Nephron progenitor cell (in vitro differentiated cells): Measurements from ENCODE around the gene ERFE.

ENCODE experiments used
- DNase-seq: peaks from one replicate; pipeline ENCODE4 v3.0.0; 2021
- H3K27ac Mint-ChIP-seq: 2 replicates; pipeline ENCODE4 v1.8.0; 2021; ENCODE audit warnings: mild to moderate bottlenecking, moderate library complexity, mixed read lengths
- H3K27me3 Mint-ChIP-seq: 2 replicates; pipeline ENCODE4 v1.8.0; 2021; ENCODE audit warnings: mild to moderate bottlenecking, low read depth, mixed read lengths; ENCODE audit not compliant: poor library complexity
- H3K36me3 Mint-ChIP-seq: 2 replicates; pipeline ENCODE4 v1.8.0; 2021; ENCODE audit warnings: low read depth, mixed read lengths
- H3K4me1 Mint-ChIP-seq: 2 replicates; pipeline ENCODE4 v1.8.0; 2021; ENCODE audit warnings: mixed read lengths
- H3K4me3 Mint-ChIP-seq: 2 replicates; pipeline ENCODE4 v1.8.0; 2021; ENCODE audit warnings: mild to moderate bottlenecking, moderate library complexity, mixed read lengths
- H3K9me3 Mint-ChIP-seq: 2 replicates; pipeline ENCODE4 v1.8.0; 2021; ENCODE audit warnings: mild to moderate bottlenecking, moderate library complexity, mixed read lengths
- CTCF ChIP-seq: fragments of 200-600 bp; sonication (generic); IDR thresholded peaks from 2 replicates; pipeline ENCODE4 v1.5.0; 2021; ENCODE audit warnings: antibody characterized with exemption

ERFE gene

DNA sequence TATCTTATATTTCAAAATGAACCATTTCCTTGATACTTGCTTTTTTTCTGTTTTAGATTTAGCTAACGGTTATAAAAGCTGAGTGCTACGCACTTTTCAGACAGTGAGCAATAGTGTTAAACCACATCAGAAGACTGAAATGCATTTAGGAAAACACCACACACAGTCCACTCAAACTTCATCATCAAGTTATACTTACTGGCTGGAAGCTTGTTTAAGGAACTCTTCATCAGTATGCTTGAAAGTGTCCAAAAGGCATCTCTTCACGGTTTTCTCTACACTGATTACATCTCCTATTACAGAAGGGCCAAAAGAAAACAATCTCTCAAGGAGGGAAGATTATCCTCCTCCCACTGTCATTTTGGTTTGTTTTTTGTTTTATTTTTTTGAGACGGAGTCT lies 25.1 kb downstream of the ERFE start:
- DNase-seq: no peak
- H3K27ac Mint-ChIP-seq: peak overlapping the region; percentile 90
- no peak overlapping the region for H3K4me3 Mint-ChIP-seq
- TF ChIP-seq CTCF: no peak
- peaks cover 45% of the 10 kb centered on the region for H3K4me1 Mint-ChIP-seq
- H3K36me3 Mint-ChIP-seq: peaks cover 89% of the 10 kb centered on the region
- H3K9me3 Mint-ChIP-seq: no peaks in the 10 kb centered on the region
- no peaks in the 10 kb centered on the region for H3K27me3 Mint-ChIP-seq

DNA sequence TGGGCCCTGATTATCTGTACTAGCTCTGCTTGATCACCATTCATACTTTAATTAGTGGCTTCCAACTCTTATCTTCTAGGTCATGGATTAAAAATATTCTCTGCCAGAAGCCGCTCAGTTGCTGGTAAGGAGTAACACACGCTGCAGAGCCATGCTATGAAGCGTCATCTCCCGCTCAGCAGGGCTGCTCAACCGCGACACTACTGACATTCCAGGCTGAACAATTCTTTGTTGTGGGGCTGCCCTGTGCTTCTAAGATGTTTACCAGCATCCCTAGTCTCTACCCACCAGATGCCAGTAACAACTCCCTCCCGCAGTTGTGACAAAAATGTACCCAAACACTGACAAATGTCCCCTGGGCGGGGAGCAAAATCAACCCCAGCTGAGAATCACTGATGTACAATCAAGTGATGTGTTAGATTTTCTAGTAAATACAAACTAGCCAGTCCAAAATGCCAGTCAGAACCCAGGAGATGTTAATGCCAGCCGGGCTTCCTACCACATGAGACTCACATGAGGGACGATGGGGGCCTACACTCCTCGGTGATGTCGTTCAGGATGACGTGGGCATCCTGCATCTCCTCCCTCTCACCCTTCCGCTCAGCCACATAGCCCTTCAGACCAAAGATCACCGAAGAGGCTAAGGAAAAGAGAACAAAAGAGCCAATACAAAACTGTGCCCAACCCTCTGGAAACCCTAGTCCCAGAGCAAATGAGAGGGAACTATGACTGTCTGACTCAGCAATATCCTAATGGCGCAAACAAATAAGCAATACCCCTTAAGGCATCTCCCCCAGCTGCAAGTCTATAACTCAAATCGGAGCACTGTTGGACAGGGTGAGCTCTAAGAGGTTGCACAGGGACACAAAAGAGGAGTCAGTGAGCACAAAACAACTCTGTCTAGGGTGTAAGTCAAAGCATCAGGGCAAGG lies 29.1 kb downstream of the ERFE start:
- TF ChIP-seq CTCF: no peak
- Mint-ChIP-seq H3K36me3 (peaks cover 91% of the 10 kb centered on the region), H3K9me3 (no peaks in the 10 kb centered on the region), H3K27ac (peak overlapping the region; percentile 90), H3K27me3 (no peaks in the 10 kb centered on the region), H3K4me3 (peak overlapping the region; percentile 19), H3K4me1 (peaks cover 61% of the 10 kb centered on the region)
- no peak for DNase-seq

DNA sequence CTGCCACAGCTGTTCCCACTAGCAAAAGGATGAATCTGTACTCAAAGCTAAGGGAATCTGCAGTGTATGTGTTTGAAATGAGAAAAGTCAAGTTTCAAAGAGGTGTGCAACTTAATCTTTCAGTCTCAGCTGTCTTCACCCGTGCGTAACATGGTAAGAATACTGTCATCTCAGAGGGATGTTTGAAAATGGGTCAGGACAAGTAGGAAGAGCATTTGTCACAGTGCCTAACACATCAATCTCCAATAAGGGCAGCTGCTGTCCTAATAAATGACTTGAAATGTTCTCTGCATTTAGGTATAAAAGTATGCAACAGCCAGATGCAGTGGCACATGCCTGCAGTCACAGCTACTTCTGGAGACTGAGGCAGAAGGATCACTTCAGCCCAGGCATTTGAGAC lies 31.7 kb downstream of the ERFE start:
- H3K27me3 Mint-ChIP-seq: no peaks in the 10 kb centered on the region
- H3K27ac Mint-ChIP-seq: peak overlapping the region; percentile 80
- no peaks in the 10 kb centered on the region for H3K9me3 Mint-ChIP-seq
- no peak overlapping the region for H3K4me3 Mint-ChIP-seq
- peaks cover 39% of the 10 kb centered on the region for H3K4me1 Mint-ChIP-seq
- no peak for DNase-seq
- no peak for TF ChIP-seq CTCF
- H3K36me3 Mint-ChIP-seq: peaks cover 88% of the 10 kb centered on the region

GRCh38 chr2:238202326-238203093 lies 43.7 kb downstream of the ERFE start:
- H3K4me1 Mint-ChIP-seq: peaks cover 30% of the 10 kb centered on the region
- no peak for TF ChIP-seq CTCF
- peak overlapping the region; percentile 89 for H3K4me3 Mint-ChIP-seq
- H3K36me3 Mint-ChIP-seq: peaks cover 12% of the 10 kb centered on the region
- no peak for DNase-seq
- no peaks in the 10 kb centered on the region for H3K27me3 Mint-ChIP-seq
- H3K9me3 Mint-ChIP-seq: peaks cover 15% of the 10 kb centered on the region
- peak overlapping the region; percentile 53 for H3K27ac Mint-ChIP-seq

DNA sequence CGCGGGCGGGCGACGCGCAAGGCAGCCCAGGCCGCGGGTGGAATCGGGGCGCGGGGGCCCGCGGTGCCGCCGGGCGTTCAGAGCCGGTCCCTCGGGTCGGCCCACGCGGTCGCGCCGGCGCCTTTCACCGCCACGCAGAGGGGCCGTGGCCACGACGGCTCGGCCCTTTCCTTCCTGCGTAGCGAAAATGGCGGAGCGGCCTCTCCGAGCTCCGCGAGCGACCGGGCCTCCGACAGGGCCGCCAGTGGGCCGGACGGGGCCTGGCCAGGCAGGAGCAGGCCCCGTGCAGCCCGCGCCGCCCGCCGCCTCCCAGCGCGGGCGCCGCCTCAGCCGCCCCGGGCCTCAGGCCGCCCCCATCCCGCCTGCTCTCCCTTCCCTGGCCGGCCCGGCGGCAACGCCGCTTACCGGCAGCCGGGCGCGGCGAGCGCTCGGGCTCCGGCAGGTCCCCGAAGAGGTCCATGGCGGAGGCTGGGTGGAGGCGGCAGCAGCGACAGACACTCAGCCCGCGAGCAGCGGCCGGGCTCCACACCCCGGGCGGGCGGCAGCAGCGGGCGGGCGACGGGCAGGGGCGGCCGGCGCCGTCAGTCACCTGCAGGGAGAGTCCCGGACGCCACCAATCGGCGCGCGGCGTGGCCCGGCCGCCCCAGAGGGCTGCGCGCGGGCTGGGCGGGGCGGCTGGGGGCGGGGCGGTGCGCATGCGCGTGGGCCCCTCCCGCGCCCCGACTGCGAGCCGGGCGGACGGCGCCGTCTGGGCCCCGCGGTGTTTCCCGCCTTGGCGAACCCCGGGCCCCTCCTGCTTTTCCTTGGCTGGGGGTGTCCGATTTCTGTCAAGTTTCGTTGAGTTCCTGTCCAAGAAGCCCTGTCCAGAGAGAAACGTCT lies 44.6 kb downstream of the ERFE start, which contains the start of gene ILKAP:
TSS of gene ILKAP (minus strand) at position 602 of the 879 bp plus-strand sequence. CDS start at position 460, 142 bp downstream.
- Mint-ChIP-seq H3K27ac (peak within 1 kb of the TSS; percentile 53), H3K4me3 (peak within 1 kb of the TSS; percentile 89), H3K4me1 (peaks cover 30% of the 10 kb centered on the region), H3K27me3 (no peaks in the 10 kb centered on the region), H3K36me3 (peaks cover 9% of the 10 kb centered on the region), H3K9me3 (peaks cover 15% of the 10 kb centered on the region)
- no peak for TF ChIP-seq CTCF
- DNase-seq: peak; percentile 89
